Mesendoderm (in vitro differentiated cells): ENCODE measurements around the gene MARK1.

Experiments
- DNase-seq: peaks from one replicate; pipeline ENCODE4 v3.0.0; 2013
- H2AK5ac ChIP-seq: 2 replicates; pipeline ENCODE4 v1.6.1; 2013; ENCODE audit warnings: low read length, inconsistent platforms
- H2BK120ac ChIP-seq: 2 replicates; pipeline ENCODE4 v1.6.1; 2013; ENCODE audit warnings: low read depth, mild to moderate bottlenecking, low read length, moderate library complexity, mixed read lengths
- H2BK15ac ChIP-seq: replicated peaks from 2 replicates; pipeline ENCODE4 v1.6.1; 2013; ENCODE audit warnings: low read depth, mild to moderate bottlenecking, moderate library complexity
- H2BK5ac ChIP-seq: 2 replicates; pipeline ENCODE4 v1.6.1; 2013; ENCODE audit warnings: low read length, inconsistent platforms
- H3K18ac ChIP-seq: 2 replicates; pipeline ENCODE4 v1.6.1; 2013; ENCODE audit warnings: mild to moderate bottlenecking, low read length, mixed read lengths
- H3K23ac ChIP-seq: one replicate; pipeline ENCODE4 v1.6.1; 2013; ENCODE audit warnings: low read length
- H3K27ac ChIP-seq: 2 replicates; pipeline ENCODE4 v1.5.1; 2013; ENCODE audit warnings: low read depth, mild to moderate bottlenecking, inconsistent platforms, low read length, moderate library complexity
- H3K27me3 ChIP-seq: 2 replicates; pipeline ENCODE4 v1.6.1; 2013; ENCODE audit warnings: low read length, control low read depth, mild to moderate bottlenecking, inconsistent platforms; ENCODE audit not compliant: insufficient read depth, poor library complexity
- H3K36me3 ChIP-seq: 2 replicates; pipeline ENCODE4 v1.6.1; 2013; ENCODE audit warnings: low read length, inconsistent platforms; ENCODE audit not compliant: control insufficient read depth, insufficient read depth
- H3K4ac ChIP-seq: one replicate; pipeline ENCODE4 v1.6.1; 2013; ENCODE audit warnings: low read depth, mild to moderate bottlenecking, low read length, moderate library complexity
- H3K4me1 ChIP-seq: 2 replicates; pipeline ENCODE4 v1.6.1; 2013; ENCODE audit warnings: low read depth, low read length, inconsistent platforms; ENCODE audit not compliant: control insufficient read depth
- H3K4me2 ChIP-seq: 2 replicates; pipeline ENCODE4 v1.6.1; 2013; ENCODE audit warnings: low read length
- H3K4me3 ChIP-seq: 2 replicates; pipeline ENCODE4 v1.5.1; 2013; ENCODE audit warnings: mild to moderate bottlenecking, low read length
- H3K56ac ChIP-seq: one replicate; pipeline ENCODE4 v1.6.1; 2013; ENCODE audit warnings: low read length
- H3K79me1 ChIP-seq: 2 replicates; pipeline ENCODE4 v1.6.1; 2013; ENCODE audit warnings: low read length, inconsistent platforms
- H3K79me2 ChIP-seq: 2 replicates; pipeline ENCODE4 v1.6.1; 2013; ENCODE audit warnings: mild to moderate bottlenecking, low read length; ENCODE audit not compliant: control insufficient read depth, insufficient read depth
- H3K9ac ChIP-seq: 2 replicates; pipeline ENCODE4 v1.6.1; 2013; ENCODE audit warnings: low read length, inconsistent platforms
- H4K5ac ChIP-seq: one replicate; pipeline ENCODE4 v1.6.1; 2013; ENCODE audit warnings: low read length
- H4K8ac ChIP-seq: one replicate; pipeline ENCODE4 v1.6.1; 2013; ENCODE audit warnings: low read depth, mild to moderate bottlenecking, control low read depth, low read length, moderate library complexity
- whole genome bisulfite sequencing: extraction: QIAGEN DNeasy Blood & Tissue Kit; methylation state at CpG from one replicate; pipeline ENCODE4 v1.1.7; 2013; ENCODE audit warnings: low lambda C conversion rate, missing lambda C conversion rate; ENCODE audit not compliant: insufficient coverage; ENCODE audit errors: extremely low coverage; 5-methylcytosine and 5-hydroxymethylcytosine counted together

Gene MARK1

DNA sequence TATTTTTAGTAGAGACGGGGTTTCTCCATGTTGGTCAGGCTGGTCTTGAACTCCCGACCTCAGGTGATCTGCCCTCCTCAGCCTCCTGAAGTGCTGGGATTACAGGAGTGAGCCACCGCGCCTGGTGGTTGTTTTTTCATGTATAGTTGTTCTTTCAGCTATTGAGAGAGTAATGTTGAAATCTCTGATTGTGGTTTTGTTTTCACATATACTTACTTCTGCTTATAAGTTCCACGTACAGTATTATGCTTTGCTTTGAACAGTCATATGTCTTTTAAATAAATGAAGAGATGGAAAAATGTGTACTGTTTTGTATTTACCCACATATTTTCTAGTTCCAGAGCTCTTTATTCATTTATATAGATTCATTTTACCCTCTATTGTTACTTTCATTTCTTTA lies 44.5 kb downstream of the MARK1 start:
- Histone ChIP-seq H3K4me3 (no peak overlapping the region), H3K4me2 (no peak overlapping the region), H3K4ac (no peak overlapping the region), H4K5ac (no peak overlapping the region), H3K18ac (no peak overlapping the region), H3K79me2 (peaks cover 12% of the 10 kb centered on the region), H3K4me1 (no peaks in the 10 kb centered on the region), H3K79me1 (peaks cover 9% of the 10 kb centered on the region), H3K27ac (no peak overlapping the region), H3K9ac (no peak overlapping the region), H3K27me3 (no peaks in the 10 kb centered on the region), H2BK120ac (no peak overlapping the region), H2BK15ac (no peak overlapping the region), H3K36me3 (no peaks in the 10 kb centered on the region), H2AK5ac (no peak overlapping the region), H3K23ac (no peak overlapping the region), H3K56ac (no peak overlapping the region), H2BK5ac (no peak overlapping the region), H4K8ac (no peak overlapping the region)
- no peak for DNase-seq
- no CpG with 5 or more reads among the region's 5 CpGs for WGBS

DNA sequence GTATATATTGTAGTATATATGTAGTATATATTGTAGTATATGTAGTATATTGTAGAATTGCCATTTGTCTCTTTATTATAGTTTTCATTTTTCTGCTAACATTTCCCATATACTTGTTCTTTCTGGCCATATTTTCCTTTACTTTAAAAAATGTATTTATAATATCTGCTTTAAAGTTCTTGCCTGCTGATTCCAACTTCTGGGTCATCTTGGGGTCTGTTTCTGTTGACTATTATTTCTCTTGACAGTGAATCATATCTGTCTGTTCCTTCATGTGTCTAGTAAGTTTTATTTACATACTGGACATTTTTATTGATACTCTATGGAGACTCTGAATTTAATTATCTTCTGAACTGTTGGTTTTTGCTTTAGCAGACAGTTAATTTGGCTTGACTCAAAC lies 45.9 kb downstream of the MARK1 start:
- DNase-seq: no peak
- H3K4me2 ChIP-seq: no peak overlapping the region
- no peak overlapping the region for H3K4ac ChIP-seq
- H3K79me1 ChIP-seq: peaks cover 13% of the 10 kb centered on the region
- no peaks in the 10 kb centered on the region for H3K4me1 ChIP-seq
- H3K18ac ChIP-seq: no peak overlapping the region
- no peak overlapping the region for H3K23ac ChIP-seq
- H3K56ac ChIP-seq: no peak overlapping the region
- H4K5ac ChIP-seq: no peak overlapping the region
- no peak overlapping the region for H2AK5ac ChIP-seq
- no peak overlapping the region for H2BK15ac ChIP-seq
- H3K27ac ChIP-seq: no peak overlapping the region
- no peak overlapping the region for H2BK5ac ChIP-seq
- no peaks in the 10 kb centered on the region for H3K27me3 ChIP-seq
- no peak overlapping the region for H3K9ac ChIP-seq
- no peak overlapping the region for H4K8ac ChIP-seq
- H3K36me3 ChIP-seq: no peaks in the 10 kb centered on the region
- no peak overlapping the region for H2BK120ac ChIP-seq
- peaks cover 19% of the 10 kb centered on the region for H3K79me2 ChIP-seq
- no peak overlapping the region for H3K4me3 ChIP-seq

DNA sequence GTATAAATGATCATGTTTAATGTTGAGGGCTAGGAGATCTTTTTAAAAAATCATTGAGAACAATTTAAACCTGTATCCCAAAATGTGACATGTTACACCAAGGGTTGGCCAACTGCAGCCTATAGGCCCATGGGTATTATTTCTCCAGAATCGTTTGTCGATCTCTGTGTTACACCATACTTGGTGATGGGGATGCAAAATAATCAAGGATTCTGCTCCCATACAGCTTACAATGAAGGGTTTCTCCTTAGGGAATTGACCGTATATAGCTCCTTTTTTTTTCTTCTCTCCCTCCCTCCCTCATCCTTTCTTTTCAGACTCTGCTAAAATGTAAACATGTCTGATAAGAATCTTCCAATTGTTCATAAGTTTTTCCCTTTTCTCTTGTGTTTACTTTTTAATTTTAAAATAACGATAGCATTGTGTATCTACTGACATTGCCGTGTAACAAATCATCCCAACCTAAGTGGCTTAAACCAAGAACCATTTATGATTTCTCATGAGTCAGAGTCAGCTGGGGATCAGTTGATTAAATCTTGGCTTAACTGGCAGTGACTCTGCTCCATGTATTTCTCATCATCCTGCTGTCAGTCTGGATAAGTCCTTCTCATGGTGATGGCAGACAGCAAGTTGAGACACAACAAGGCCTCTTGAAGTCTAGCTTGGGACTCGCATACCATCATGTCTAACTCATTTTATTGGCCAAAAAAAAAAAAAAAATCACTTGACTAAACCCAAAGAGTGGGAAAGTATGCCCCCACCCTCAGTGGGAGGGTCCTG lies 48.0 kb downstream of the MARK1 start:
- Histone ChIP-seq H3K18ac (no peak overlapping the region), H3K4me2 (no peak overlapping the region), H3K4ac (no peak overlapping the region), H3K79me1 (peaks cover 13% of the 10 kb centered on the region), H2BK5ac (no peak overlapping the region), H3K4me3 (no peak overlapping the region), H3K4me1 (no peaks in the 10 kb centered on the region), H2BK120ac (no peak overlapping the region), H3K27ac (no peak overlapping the region), H2BK15ac (no peak overlapping the region), H3K56ac (no peak overlapping the region), H4K8ac (no peak overlapping the region), H3K36me3 (no peaks in the 10 kb centered on the region), H3K79me2 (peaks cover 19% of the 10 kb centered on the region), H4K5ac (no peak overlapping the region), H3K27me3 (no peaks in the 10 kb centered on the region), H2AK5ac (no peak overlapping the region), H3K9ac (no peak overlapping the region), H3K23ac (no peak overlapping the region)
- WGBS: no CpG with 5 or more reads among the region's 6 CpGs
- DNase-seq: no peak

DNA sequence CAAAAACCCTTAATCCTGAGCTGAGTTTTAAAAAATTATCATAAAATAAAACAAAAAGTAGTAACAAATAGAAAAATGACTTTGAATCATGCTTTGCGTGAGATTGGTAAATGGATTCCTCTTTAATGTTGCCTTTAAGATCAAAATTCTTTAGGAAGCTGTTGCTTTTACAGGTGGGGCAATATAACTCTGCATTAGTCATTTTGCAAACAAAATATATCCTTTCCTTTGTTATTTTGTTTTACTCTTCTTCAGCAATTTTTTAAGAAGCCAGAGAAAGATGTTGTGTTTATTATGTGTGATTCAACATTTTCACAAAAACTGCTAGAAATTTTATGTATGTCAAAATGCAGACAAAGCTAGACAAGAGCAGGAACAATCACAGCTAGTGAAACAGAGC lies 50.0 kb downstream of the MARK1 start:
- no peak overlapping the region for H2BK15ac ChIP-seq
- no peak for DNase-seq
- H4K5ac ChIP-seq: no peak overlapping the region
- H4K8ac ChIP-seq: no peak overlapping the region
- no peak overlapping the region for H3K4me3 ChIP-seq
- H2AK5ac ChIP-seq: no peak overlapping the region
- no peak overlapping the region for H3K4ac ChIP-seq
- H2BK5ac ChIP-seq: no peak overlapping the region
- H3K79me2 ChIP-seq: peaks cover 16% of the 10 kb centered on the region
- H3K4me1 ChIP-seq: no peaks in the 10 kb centered on the region
- H2BK120ac ChIP-seq: no peak overlapping the region
- no peak overlapping the region for H3K18ac ChIP-seq
- H3K36me3 ChIP-seq: no peaks in the 10 kb centered on the region
- no peaks in the 10 kb centered on the region for H3K27me3 ChIP-seq
- no peak overlapping the region for H3K9ac ChIP-seq
- H3K56ac ChIP-seq: no peak overlapping the region
- H3K27ac ChIP-seq: no peak overlapping the region
- H3K4me2 ChIP-seq: no peak overlapping the region
- peaks cover 11% of the 10 kb centered on the region for H3K79me1 ChIP-seq
- no CpG with 5 or more reads among the region's 1 CpG for WGBS
- no peak overlapping the region for H3K23ac ChIP-seq

DNA sequence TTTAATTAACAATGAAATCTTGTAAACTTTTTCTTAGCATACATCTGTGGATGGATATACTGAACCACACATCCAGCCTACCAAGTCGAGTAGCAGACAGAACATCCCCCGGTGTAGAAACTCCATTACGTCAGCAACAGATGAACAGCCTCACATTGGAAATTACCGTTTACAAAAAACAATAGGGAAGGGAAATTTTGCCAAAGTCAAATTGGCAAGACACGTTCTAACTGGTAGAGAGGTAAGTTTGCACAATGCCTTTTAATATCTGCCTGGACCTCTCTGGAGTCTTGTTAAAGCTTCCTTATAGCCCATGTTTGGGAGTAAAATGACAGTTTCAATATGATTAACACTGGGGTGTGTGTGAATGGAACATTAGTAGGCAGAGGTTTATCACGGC lies 51.4 kb downstream of the MARK1 start:
- peaks cover 13% of the 10 kb centered on the region for H3K79me2 ChIP-seq
- no peak overlapping the region for H3K23ac ChIP-seq
- no peaks in the 10 kb centered on the region for H3K4me1 ChIP-seq
- H2BK120ac ChIP-seq: no peak overlapping the region
- no peak for DNase-seq
- H3K9ac ChIP-seq: no peak overlapping the region
- H3K56ac ChIP-seq: no peak overlapping the region
- no peak overlapping the region for H2BK5ac ChIP-seq
- H2AK5ac ChIP-seq: no peak overlapping the region
- no peak overlapping the region for H4K5ac ChIP-seq
- no peaks in the 10 kb centered on the region for H3K36me3 ChIP-seq
- peaks cover 10% of the 10 kb centered on the region for H3K79me1 ChIP-seq
- no peak overlapping the region for H3K4me2 ChIP-seq
- no CpG with 5 or more reads among the region's 6 CpGs for WGBS
- no peak overlapping the region for H3K27ac ChIP-seq
- H4K8ac ChIP-seq: no peak overlapping the region
- H3K4me3 ChIP-seq: no peak overlapping the region
- H3K27me3 ChIP-seq: no peaks in the 10 kb centered on the region
- H3K4ac ChIP-seq: no peak overlapping the region
- H2BK15ac ChIP-seq: no peak overlapping the region
- no peak overlapping the region for H3K18ac ChIP-seq

DNA sequence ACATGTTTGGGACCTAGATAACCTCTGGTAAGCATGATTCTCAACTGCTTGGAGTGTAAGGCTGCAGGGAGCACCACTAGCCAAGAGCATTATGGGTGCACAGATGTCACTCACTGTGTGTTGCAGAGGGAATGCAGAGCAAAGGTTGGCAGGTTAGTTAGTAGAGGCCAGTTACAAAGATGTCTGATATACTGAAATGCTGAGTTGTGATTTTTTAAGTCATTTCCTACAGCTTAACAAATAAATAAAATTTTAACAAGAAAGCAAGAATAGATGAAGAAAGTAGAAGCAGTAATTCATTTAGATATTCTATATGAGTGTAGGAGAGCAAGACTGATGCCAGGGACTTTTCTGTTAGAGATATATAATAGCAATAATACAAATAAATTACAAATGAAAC lies 64.8 kb downstream of the MARK1 start:
- H3K18ac ChIP-seq: no peak overlapping the region
- no peak overlapping the region for H2BK15ac ChIP-seq
- H3K56ac ChIP-seq: no peak overlapping the region
- H2BK5ac ChIP-seq: no peak overlapping the region
- no peaks in the 10 kb centered on the region for H3K36me3 ChIP-seq
- no peak overlapping the region for H4K8ac ChIP-seq
- H3K4me1 ChIP-seq: peaks cover 3% of the 10 kb centered on the region
- no peak overlapping the region for H2BK120ac ChIP-seq
- no peak for DNase-seq
- H3K4ac ChIP-seq: no peak overlapping the region
- H3K79me2 ChIP-seq: no peaks in the 10 kb centered on the region
- no peak overlapping the region for H3K9ac ChIP-seq
- no peak overlapping the region for H2AK5ac ChIP-seq
- H3K23ac ChIP-seq: no peak overlapping the region
- no peak overlapping the region for H4K5ac ChIP-seq
- H3K27ac ChIP-seq: no peak overlapping the region
- no peak overlapping the region for H3K4me3 ChIP-seq
- H3K4me2 ChIP-seq: no peak overlapping the region
- no peaks in the 10 kb centered on the region for H3K27me3 ChIP-seq
- H3K79me1 ChIP-seq: peaks cover 2% of the 10 kb centered on the region
